Esophagus squamous epithelium (tissue), 4 donors: ENCODE data around the gene DLG4.

Experiments
- CTCF ChIP-seq, 6 experiments: fragments of 450-650 bp in 4 of 6; fragments of 200-600 bp in 2 of 6; sonication (generic) in 2 of 6; IDR thresholded peaks; one replicate each; pipeline ENCODE4 v1.5.1; 2016 to 2019; ENCODE audit warnings: antibody characterized with exemption in 6 of 6, mild to moderate bottlenecking in 4 of 6, moderate library complexity in 4 of 6
- POLR2A ChIP-seq, 4 donors: fragments of 450-650 bp; IDR thresholded peaks; one replicate each; pipeline ENCODE4 v1.6.1; 2017; ENCODE audit warnings: antibody characterized with exemption in 4 of 4, mild to moderate bottlenecking in 4 of 4, moderate library complexity in 3 of 4

- TF ChIP-seq POLR2A (IDR thresholded peaks at IDR 0.05) (no peak), CTCF (IDR thresholded peaks at IDR 0.05) (peak in 1 of 6 experiments; percentile 9)
These were observed 33.4 kb downstream of the DLG4 start for GRCh38 chr17:7186241-7186640.
